Retinal pigment epithelial cell (primary cell): Measurements from ENCODE around the gene RAB30.

Experiments
- DNase-seq: peaks from one replicate; pipeline ENCODE4 v3.0.0-alpha.2; 2010; ENCODE audit warnings: low read depth
- H3K4me3 ChIP-seq: 2 replicates; pipeline ENCODE4 v1.5.1; 2011; ENCODE audit warnings: mild to moderate bottlenecking, low read length, control low read depth, moderate library complexity
- TF ChIP-seq, protein P1 (sequence below): conservative IDR thresholded peaks from 2 replicates; pipeline ENCODE4 v1.5.1; 2011; ENCODE audit warnings: low read depth, low read length, control low read depth, inconsistent platforms

Gene RAB30

GRCh38 chr11:83033371-83033770 lies 38.3 kb downstream of the RAB30 start:
- TF ChIP-seq, protein P1, sequence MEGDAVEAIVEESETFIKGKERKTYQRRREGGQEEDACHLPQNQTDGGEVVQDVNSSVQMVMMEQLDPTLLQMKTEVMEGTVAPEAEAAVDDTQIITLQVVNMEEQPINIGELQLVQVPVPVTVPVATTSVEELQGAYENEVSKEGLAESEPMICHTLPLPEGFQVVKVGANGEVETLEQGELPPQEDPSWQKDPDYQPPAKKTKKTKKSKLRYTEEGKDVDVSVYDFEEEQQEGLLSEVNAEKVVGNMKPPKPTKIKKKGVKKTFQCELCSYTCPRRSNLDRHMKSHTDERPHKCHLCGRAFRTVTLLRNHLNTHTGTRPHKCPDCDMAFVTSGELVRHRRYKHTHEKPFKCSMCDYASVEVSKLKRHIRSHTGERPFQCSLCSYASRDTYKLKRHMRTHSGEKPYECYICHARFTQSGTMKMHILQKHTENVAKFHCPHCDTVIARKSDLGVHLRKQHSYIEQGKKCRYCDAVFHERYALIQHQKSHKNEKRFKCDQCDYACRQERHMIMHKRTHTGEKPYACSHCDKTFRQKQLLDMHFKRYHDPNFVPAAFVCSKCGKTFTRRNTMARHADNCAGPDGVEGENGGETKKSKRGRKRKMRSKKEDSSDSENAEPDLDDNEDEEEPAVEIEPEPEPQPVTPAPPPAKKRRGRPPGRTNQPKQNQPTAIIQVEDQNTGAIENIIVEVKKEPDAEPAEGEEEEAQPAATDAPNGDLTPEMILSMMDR, result no peak
- DNase-seq, result no peak
- H3K4me3 ChIP-seq, result no peak overlapping the region

DNA sequence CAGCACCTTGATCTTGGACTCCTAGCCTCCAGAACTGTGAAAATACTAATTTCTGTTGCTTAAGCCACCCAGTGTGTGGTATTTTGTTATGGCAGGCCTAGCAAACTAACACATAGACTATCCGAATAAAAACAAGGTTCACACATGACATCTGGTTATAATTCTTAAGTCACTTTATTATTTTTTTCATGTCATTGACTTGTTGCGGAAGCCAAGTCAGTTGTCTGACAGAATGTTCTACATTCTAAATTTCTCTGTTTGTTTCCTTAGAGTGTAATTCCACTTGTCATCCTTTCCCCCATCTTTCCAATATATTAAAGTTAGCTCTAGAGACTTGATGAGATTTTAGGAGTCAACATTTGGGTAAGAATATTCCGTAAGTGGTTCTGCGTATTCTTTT lies 40.6 kb downstream of the RAB30 start:
- no peak overlapping the region for H3K4me3 ChIP-seq
- no peak for DNase-seq
- TF ChIP-seq, protein P1, result no peak

- TF ChIP-seq, protein P1, result no peak
- DNase-seq, result no peak
- no peak overlapping the region for H3K4me3 ChIP-seq
Observed at GRCh38 chr11:83027794-83028193, 43.9 kb downstream of the RAB30 start.

DNA sequence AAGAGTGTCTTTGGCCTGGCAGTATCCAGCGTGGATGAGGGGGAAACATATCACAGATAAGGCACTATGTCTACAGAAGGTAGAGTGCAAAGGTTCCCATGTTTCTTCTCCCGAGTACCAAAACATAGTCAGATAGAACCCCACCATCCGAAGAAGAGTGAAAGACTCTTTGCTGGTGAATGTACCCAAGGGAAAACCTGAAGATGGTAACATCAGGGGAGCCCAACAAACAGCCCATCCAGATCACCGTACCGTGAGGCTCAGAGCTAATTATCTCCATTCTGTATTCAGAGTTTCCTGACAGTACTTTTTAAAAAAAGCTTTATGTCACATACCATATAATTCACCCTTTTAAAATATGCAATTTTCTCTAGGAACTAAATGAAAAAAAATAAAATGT lies 44.4 kb downstream of the RAB30 start:
- H3K4me3 ChIP-seq, result no peak overlapping the region
- TF ChIP-seq, protein P1, result no peak
- DNase-seq, result no peak

- TF ChIP-seq, protein P1, result no peak
- no peak for DNase-seq
- no peak overlapping the region for H3K4me3 ChIP-seq
Observed at GRCh38 chr11:83026229-83026628, 45.5 kb downstream of the RAB30 start.

- no peak overlapping the region for H3K4me3 ChIP-seq
- DNase-seq, result no peak
- TF ChIP-seq, protein P1, result no peak
Observed at GRCh38 chr11:83025267-83025704, 46.4 kb downstream of the RAB30 start.

GRCh38 chr11:83024270-83024854 lies 47.3 kb downstream of the RAB30 start:
- DNase-seq, result no peak
- H3K4me3 ChIP-seq, result no peak overlapping the region
- TF ChIP-seq, protein P1, result no peak
